Middle frontal gyrus (tissue), 1 donor: Measurements from ENCODE around the gene ANO10.
"Not testable (repeated sequence)": the region's sequence is repeated elsewhere in the genome, so short reads cannot be mapped to it uniquely, and the experiment has no call there.

ENCODE experiments used
- DNase-seq: peaks from one replicate; pipeline ENCODE4 v3.0.0-alpha.2; 2015; ENCODE audit warnings: low spot score; ENCODE audit errors: extremely low spot score

ANO10 gene

DNA sequence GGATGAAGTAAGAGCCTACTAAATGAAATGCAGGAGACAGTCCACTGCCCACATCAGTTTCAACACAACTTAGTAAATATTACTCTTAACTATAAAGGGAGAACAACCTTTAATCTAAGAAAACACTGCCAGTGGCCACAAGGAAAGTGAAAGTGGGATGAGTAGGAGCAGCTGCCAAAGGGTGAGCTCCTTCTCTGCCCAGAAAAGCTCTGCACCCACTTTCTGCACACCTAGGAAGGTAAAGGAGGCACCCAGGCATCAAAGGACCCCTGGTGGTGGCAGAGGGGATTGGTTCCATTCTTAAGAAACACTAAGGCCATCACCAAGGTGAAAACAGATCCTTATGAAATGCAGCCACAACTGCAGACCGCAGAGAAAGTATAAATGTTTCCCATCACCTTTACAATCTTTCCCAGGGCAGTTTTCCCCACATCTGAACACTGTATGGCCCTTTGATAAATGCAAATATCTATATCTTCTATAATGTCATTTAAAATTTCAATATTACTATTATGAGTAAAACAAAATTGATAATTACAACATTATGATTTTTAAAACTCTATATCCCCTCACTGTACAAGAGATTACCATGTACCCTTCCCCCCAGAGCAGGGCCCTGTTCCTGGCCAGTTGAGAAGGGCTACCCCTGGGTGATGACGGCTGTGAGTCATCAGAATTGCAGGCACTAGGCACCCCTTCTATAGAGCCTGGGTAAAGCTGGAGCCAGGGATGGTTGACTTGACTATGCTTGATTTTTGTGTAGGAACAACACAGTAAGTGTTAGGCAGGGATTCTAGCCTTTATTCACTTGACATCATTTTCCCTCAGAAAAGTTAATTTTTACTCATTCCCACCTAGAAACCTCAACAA lies 243.5 kb downstream of the ANO10 start:
- DNase-seq: no peak

DNA sequence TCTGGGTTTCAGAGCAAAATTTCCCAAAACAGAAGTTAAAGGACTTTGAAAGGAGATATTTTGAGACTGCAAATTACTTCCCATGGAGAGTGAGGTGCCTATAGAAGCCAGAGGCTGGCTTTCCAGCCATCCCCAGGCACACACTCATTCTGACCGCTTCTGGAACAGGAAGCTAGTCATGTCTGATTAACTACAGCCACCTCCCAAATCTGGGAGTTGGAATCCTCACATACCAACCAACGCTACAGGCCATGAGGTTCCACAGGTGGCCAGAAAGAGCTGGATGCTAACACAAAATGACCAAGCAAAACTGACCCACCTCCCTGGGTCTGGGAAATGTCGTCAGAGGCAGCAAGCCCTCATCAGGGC lies 248.3 kb downstream of the ANO10 start:
- DNase-seq: no peak

DNA sequence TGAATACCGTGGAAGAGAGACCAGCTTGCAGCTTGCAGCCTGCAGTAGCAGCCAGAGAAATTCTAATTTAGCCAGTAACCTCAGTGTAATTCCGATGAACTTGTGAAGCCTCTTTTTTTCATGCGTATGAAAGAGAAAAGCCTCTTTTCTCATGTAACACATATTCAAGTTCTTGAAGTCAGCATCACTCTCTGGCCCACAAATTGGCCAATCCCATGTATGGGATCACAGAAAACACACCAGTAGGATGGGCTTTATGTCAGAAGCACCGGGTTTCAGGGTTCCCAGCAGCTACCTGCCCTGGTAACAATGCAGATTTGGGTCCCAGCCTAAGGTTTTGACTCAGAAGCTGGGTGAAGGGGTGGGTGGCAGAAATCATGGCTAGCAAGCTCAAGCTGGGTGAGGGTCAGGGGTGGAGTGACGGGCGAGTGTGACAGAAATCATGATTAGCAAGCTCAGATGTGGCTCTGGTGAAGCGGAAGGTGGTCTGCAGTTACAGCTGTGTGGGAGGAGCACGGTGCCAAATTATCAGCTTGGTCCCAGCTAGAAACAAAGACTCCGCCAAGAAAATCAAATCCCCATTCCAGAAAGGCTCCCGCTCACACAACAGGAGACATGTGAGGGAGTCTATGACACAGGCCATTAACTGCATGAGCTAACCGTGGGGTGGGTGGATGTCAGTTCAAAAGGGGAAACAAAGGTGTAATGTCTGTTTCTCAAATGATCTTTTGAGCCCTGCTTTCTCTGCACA lies 248.8 kb downstream of the ANO10 start:
- no peak for DNase-seq

DNA sequence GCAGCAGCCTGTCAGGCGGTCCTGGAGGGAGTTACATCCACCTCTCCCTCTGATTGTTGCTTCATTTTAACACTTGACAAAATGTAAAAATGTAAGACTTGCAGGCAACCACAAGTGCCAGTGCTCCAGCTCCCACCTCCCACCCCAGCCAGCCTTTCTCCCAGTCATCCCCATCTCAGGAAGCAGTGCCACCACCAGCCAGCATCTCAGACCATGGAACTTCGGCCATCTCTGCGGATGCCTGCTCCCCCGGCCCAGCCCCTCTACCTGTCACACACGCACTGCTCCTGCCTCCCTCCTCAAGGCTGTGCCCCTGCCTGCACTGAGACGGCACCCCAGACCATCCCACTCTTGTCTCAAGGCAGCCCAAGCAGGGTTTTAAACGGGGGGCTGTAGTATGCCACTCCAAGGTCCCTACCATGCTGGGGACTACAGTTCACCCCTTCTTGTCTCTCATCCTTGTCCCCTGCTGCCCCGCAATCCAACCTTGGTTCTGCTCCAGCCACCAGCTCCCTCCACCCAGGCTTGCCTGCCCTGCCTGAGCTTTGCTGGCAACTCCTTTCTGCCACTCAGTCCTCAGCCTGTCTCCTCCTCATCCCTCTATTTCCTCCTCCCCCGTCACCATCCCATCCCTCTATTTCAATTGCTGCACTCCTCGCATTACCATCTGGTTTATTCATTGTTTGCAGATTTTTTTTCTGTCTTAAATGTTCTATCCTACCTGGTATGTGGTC lies 249.6 kb downstream of the ANO10 start:
- DNase-seq: no peak

DNA sequence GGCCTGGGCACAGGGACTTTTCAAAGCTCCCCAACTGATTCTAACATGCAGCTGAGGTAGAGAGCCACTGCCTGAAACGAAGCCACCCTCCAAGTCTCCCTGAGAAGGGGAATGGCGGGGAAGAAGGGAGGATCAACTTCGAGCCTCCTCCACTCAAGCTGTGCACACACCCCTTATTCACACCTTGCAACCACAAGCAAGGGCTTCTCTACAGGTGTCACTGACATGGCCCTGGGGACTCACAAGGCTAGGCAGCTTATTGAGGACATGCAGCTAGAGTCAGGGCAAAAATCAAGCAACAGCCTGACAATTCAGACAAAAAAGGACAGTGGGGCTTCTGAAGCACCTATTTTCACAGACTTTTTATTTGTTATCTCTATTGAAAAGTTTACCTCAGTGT lies 250.3 kb downstream of the ANO10 start:
- no peak for DNase-seq

DNA sequence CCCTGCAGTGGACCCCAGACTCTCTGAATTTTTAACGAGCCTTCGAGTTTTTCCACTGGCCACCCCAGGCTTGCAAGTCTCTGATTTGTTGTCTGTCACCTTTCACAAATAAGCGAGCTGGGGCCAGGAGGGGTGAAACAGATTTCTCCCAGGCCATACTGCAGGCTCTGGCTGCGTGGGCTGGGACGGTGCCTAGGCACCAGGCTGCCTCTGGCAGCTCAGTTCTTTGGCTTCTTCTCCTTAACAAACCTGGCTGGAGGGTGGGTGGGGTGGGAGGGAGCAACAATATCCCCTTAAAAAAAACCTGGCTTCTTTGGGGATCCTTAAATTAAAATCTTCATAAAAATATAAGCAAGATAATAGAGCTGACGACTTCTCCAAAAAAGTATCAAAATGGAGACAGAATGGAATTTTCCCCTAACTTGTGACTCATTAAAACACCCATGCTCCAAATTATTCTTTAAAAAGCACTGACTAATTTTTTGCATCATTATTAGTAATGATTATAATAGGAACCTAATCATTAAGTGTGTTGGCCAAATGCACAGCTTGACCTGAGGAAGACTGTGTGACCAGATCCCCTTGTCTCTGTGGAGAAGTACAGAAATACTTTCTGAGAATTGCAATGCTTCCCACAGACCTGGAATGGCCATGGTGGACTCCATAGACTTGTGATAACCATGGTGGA lies 251.4 kb downstream of the ANO10 start:
- no peak for DNase-seq

DNA sequence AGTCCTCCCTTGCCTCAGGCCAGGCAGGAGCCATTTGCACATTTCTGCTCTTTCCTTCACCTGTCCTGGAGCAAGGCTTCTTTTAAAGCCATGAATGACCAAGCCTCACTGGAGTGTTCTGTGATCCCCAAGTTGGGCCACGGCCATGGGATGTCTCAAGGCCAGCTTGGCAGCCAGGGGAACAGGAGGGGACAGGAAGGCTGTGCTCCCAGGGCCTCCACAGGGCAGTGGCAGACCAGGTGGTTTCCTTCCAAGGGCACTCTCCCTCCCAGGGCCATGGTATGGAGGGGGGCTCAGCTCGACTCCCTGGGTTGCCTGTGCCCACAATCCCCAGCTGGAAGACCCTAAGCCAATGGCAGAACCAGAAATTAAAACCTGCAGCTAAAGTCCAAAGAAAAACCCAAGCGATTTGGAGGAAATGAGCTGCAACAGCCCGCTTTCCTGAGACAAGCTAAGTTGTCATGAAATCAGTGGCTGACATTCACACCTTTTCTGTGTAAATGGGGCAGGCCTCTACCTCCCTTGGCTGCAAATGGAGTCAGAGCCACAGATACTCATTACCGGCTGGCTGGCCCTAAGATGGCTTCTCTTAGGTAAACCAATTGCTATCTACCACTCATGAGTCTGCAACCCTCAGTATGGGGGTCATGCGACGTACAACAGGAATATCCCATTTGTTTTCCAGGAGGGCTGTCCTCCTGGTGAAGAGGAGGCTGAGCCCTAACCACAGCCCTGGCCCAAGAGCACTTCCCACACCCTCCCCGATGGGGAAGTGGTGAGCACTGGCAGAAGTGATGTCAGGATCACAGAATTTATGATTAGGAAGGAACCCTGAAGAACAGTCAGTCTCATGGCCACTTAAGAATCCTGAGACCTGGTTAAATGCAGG lies 252.2 kb downstream of the ANO10 start:
- no peak for DNase-seq

DNA sequence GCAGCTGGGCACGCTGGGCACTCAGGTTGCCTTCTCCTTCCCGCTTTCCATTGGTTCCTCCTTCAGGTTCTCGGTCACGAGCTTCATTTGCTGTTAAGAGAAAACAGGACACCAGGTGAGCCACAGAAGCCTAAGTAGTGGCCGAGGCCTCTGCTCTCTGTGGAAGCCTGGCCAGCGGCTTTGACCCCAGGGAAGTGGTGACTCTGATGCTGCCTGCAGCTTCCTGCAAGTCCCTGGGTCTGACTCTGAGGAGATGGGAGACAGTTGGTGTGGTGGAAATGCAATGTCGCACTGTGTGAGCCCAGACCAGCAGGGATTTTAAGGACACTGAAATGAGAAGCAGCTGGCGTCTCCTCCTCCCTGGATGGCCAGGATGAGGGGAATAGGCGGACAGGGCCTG lies 254.9 kb downstream of the ANO10 start:
- no peak for DNase-seq

DNA sequence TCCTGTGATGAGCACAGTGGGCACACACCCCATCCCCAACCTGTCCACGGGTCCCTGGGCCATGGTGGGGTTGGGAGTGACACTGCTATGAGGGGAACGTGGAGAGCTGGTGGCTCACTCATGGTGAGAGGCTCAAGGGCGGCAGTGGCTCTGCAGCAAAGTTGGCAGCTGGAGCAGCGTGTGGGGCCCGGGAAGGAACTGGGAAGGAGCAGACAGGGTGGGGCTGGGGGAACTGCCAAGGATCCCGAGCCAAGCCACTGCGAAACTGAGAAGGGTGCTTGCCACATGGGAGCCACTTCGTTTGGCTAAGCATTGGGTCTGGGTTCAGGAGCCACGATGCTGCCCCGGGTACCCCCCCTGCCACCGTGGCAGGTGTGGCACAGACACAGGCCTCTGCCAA lies 255.3 kb downstream of the ANO10 start:
- DNase-seq: no peak

DNA sequence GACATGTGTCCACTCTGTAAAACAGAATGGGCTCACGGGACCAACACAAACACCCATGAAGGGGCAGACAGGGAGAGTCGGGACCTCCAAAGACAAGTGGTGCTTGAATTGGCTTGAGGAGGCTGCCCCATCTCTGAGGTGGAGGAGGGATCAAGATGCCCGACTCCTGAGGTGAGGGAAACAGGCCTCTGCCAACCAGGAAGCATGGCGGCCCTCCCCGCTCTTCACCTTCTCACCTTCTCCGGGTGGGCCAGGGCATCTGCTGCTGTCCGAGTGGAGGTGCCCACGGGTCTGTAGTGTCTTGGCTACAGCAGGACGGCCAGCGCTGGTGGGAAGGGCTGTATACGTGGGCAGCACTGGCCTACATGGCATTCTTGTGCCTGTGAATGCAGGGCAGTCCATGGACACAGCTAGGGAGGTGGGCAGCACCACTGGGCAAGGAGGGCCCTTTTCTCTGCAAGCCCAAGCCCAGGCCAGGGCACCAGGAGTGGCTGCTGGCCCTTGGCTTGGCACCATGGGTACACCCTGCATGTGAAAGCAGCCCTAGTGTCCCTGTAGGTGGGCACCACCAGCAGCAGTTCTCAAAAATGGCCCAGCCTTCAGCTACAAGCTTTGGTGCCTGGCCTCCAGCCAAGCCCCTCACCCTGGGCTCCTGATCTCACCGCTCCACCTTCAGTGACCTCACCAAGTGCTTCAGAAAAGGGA lies 256.1 kb downstream of the ANO10 start:
- DNase-seq: no peak

DNA sequence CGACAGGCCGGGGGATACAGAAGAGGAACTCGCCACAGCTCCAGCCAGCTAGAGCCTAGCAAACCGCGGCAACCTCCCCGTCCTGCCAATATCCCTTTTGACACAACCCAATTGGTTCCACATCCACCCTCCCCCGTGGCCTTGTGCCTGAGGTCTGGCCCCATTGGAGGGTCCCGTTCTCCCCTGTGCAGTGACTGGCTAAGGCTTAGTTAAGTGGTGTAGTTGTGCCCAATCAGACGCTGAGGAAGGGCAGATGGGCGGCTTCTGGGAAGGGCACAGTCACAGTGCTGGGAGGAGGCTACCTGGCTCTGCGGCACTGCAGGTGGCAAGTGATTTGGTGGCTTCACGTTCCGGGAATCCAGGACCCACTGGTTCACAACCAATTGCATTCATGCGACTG lies 256.9 kb downstream of the ANO10 start:
- no peak for DNase-seq

DNA sequence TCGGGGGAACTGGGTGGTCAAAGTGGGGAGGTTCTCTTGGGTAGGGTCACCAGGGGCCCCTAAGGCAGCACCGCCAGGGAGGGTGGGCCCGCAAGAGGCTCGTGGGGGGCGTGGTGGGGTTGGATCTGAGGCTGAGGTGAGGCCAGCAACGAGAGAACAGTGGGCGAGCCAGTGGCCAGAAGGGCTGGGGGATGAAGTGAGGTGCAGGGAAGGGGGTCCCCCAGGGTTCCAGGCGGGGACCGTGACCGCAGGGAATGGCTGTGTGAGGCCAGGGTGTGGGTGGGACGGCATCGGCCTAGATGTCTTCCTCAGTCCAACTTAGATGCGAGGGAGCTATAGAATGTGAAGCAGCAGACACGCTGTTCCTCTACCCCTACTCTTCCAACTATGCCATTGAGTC lies 257.3 kb downstream of the ANO10 start:
- DNase-seq: no peak

DNA sequence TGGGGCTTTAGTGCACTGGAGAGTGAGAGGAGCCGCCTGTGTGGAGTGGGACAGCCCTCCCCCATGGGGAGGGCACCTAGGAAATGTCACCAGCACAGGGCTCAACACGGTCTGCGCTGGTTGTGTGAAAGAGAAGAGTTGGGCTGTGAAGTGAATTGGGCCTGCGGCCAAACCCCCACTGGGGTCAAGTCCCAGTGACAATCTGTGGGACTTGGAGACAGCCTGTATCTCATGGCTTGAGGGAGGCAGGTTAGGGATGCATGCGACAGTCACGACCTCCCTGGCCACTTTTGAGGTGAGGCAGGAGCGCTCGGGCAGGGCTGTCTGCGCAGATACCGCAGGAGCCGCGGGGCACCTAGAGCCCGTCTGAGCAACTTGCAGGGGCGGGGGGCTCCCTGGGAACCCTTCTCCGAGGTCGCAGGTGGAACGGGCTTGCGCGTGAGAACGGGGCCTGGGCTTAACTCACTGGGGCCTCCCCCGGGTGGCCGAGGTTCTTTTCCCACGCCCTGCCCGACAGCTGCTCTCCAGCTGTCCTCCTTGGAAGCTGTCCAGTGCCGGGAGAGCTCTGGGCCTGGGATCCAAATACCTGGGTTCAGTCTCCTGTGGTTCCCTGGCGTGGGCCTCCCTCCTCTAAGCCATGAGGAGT lies 258.1 kb downstream of the ANO10 start:
- no peak for DNase-seq

DNA sequence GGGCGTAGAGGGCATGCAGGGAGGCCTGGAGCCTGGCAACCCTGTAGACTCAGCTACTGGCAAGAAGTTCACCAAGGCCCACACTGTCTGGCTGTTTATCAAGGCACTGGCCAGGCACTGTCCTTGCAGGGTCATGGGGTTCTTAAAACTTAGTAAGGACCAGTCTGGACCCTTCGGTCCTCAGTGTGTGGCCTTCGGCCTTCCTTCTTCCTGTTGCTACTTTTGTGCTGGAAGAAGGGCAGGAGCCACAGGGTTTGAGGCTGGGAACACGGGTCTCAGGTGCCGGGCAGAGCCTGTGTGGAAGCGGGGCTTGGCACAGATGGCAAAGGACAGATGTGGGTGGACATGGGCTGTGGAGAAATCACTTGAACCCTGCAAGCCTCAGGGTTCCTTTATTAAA lies 258.9 kb downstream of the ANO10 start:
- no peak for DNase-seq

DNA sequence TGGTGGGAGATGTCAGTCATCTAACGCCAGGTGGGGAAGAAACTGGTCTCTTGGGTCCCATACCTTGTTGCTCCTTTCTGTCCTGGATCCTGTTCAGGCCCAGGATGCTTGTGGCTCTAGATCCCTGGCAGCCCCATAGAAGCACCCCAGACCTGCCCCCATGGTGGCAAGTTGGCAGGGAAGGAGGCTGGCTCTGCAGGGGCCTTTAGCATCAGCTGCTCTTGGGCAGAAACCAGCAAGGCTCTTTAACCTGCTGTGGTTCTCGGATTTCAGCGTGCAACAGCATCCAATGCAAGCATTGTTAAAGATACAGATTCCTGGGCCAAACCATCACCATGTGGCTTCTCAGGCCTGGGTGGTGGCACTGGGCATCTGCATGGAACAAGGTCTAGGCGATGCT lies 259.6 kb downstream of the ANO10 start:
- no peak for DNase-seq

DNA sequence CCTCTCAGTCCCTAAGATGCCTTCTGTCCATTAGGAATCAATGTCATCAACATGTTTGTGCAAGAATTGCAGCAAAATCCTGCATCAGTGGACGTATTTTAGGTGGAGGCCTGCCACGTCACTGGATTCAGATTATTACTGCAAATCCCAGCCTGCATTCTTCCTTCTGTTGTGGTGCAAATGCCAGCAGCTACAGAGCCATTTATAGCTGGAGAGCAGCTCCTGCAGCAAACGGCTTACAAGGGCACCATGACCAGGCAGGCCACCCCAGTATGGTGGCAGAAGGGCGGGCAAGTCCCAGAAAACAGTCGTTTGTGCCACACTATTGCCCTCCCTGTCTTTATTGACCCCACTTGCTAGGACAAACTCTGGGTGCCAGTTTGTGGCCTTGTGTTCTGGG lies 260.7 kb downstream of the ANO10 start:
- DNase-seq: no peak

DNA sequence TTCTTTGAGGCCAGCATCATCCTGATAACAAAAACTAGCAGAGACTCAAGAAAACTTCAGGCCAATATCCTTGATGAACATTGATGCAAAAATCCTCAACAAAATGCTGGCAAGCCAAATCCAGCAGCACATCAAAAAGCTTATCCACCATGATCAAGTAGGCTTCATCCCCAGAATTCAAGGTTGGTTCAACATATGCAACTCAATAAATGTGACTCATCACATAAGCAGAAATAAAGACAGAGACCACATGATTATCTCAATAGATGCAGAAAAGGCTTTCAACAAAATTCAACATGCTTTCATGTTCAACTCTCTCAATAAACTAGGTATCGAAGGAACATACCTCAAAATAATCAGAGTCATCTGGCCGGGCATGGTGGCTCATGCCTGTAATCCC lies 265.8 kb downstream of the ANO10 start:
- DNase-seq: not testable (repeated sequence)

DNA sequence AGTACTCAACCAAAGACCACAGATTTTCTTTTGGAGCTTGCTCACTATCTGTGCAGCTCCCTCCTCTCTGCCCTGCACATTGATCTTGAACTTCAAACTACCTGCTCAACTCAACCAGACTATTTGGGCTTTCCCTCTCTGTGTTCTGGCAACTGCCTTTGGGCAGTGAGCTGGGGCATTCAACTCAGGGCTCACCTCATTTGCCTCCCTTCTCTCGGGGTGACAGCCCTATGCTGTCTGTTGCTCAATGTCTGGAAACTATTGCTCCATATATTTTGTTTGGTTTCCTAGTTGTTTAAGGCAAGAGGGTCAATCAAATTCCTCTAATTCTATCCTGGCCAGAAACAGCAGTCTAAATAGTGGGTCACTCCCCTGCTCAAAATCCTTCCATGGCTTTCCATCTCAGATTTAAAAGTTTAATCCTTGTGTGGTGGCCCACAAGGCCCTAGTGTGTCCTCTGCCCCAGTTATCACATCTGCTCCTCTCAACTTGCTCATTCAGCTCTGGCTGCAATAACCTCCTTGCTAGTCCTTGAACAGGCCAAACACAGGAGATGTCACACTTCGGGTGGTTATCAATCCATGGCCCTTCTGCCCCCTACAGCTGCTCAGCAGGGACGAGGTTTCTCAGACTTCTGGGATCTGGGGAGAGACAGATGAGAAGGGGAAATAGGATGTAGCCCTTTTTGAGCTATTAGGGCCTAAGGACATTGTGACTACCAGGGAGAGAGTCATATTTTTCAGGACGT lies 267.7 kb downstream of the ANO10 start:
- DNase-seq: no peak

DNA sequence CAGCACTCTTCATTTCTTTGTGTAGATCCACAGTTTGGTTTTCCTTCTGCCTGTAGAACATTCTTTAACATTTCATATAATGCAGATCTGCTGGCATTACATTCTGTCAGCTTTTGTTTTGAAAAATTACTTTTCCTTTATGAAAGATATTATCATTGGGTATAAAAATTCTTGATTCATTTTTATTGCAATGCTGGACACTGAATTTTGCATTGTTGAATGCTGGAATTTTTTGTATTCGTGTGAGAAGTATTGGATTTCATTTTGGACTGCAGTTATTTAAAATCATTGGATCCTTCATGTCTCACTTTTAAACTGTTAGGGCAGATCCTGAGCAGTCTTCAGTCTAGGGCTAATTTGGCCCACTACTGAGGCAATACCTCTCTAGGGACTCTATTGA lies 268.4 kb downstream of the ANO10 start:
- DNase-seq: no peak
